Left ventricle myocardium inferior (tissue), 1 donor: ENCODE results near the gene PLCD3. TPM values are rescaled to one million over a fixed set of nuclear protein-coding genes. Genes with fewer than 3 reads are reported as not detected.

Experiments used
- DNase-seq: peaks from one replicate; pipeline ENCODE4 v3.0.0-alpha.2; 2020
- H3K27ac ChIP-seq: fragments of 200-600 bp; replicated peaks from 2 replicates; pipeline ENCODE4 v1.8.0; 2021
- H3K27me3 ChIP-seq: fragments of 200-600 bp; 2 replicates; pipeline ENCODE4 v1.8.0; 2021; ENCODE audit warnings: low read depth
- H3K36me3 ChIP-seq: fragments of 200-600 bp; 2 replicates; pipeline ENCODE4 v1.8.0; 2021
- H3K4me1 ChIP-seq: fragments of 200-600 bp; 2 replicates; pipeline ENCODE4 v1.8.0; 2021
- H3K4me3 ChIP-seq: fragments of 200-600 bp; 2 replicates; pipeline ENCODE4 v1.8.0; 2021; ENCODE audit warnings: mild to moderate bottlenecking, moderate library complexity
- H3K9me3 ChIP-seq: fragments of 200-600 bp; replicated peaks from 2 replicates; pipeline ENCODE4 v1.8.0; 2021
- intact Hi-C: fragments of 100-400 bp; cut with micrococcal nuclease; formaldehyde crosslinking; loops from one replicate; pipeline ENCODE4 v1.11.0; 2022
- total RNA-seq: library from RNA; stranded (reverse); fragmentation: NEBNext Ultra II Directional; extraction: Animal tissue kit (Norgen Biotek cat#: 25700); gene quantifications from one replicate; pipeline ENCODE4 v1.2.1, GENCODE V29; 2021
- TF ChIP-seq, protein P1 (sequence below): fragments of 200-600 bp; IDR thresholded peaks from 2 replicates; pipeline ENCODE4 v1.8.0; 2021; ENCODE audit warnings: antibody characterized with exemption, mild to moderate bottlenecking, borderline replicate concordance
- donor health status: DM: no; HTN: yes; CAD: no; lungs with severe emphysema.

Gene PLCD3
- total RNA-seq, 1 donor from 2014 or later = 146 TPM

DNA sequence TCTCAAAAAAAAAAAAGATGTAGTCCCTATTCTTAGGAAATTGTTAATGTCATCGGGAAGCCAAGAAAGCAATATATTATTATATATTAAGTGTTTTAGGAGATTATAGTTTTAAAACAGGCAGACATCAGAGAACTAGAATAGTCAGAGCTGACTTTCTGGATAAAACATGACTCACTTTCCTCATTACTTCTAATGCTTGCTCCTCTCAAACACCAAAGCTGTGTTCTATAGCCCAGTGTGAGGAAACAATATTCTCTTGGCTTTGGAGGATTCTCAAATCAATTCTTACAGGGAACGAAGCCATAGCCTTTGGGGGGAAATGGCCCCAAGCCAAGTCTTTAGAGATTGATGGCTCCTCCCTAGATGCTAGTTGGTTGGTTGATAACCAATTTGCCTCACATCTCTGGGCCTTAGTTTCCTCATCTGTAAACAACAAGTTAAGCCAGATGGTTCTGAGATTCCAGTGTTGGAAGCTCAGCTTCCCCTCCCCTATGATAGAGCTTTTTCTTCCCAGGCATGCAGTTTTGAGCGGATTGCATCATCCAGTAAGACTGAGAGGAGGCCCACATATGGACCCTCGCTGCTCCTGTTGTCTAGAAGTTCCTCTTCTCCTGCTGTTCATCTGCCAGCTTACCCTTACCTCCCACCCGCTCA lies 58.8 kb downstream of the PLCD3 start:
- Histone ChIP-seq H3K9me3 (no peaks in the 10 kb centered on the region), H3K27me3 (no peaks in the 10 kb centered on the region), H3K4me3 (no peak overlapping the region), H3K27ac (peak overlapping the region; percentile 39), H3K36me3 (peaks cover 47% of the 10 kb centered on the region), H3K4me1 (peaks cover 69% of the 10 kb centered on the region)
- TF ChIP-seq, protein P1, sequence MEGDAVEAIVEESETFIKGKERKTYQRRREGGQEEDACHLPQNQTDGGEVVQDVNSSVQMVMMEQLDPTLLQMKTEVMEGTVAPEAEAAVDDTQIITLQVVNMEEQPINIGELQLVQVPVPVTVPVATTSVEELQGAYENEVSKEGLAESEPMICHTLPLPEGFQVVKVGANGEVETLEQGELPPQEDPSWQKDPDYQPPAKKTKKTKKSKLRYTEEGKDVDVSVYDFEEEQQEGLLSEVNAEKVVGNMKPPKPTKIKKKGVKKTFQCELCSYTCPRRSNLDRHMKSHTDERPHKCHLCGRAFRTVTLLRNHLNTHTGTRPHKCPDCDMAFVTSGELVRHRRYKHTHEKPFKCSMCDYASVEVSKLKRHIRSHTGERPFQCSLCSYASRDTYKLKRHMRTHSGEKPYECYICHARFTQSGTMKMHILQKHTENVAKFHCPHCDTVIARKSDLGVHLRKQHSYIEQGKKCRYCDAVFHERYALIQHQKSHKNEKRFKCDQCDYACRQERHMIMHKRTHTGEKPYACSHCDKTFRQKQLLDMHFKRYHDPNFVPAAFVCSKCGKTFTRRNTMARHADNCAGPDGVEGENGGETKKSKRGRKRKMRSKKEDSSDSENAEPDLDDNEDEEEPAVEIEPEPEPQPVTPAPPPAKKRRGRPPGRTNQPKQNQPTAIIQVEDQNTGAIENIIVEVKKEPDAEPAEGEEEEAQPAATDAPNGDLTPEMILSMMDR = no peak
- intact Hi-C loops = no loop called here
- no peak for DNase-seq

DNA sequence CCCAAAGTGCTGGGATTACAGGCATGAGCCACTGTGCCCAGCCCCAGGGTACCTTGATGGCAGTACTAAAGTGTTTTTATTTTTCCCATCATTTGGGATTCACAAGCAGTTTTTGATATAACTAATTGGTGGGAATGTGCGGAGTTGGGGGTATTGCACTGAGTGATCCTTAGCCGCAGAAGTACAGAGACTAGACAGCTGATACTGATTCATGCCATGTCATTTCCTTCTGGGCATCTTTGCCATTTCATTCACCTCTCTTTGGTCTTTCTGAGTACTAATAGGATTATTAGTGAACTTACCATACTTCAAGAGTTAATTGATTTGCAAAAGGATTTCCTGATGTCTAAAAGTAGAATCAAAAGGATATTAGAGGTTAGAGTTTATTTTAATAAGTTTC lies 61.5 kb downstream of the PLCD3 start:
- intact Hi-C loops = no loop called here
- no peaks in the 10 kb centered on the region for H3K9me3 ChIP-seq
- peaks cover 62% of the 10 kb centered on the region for H3K4me1 ChIP-seq
- H3K27ac ChIP-seq = peak overlapping the region; percentile 62
- TF ChIP-seq, protein P1 = no peak
- no peak for DNase-seq
- H3K27me3 ChIP-seq = no peaks in the 10 kb centered on the region
- H3K36me3 ChIP-seq = peaks cover 49% of the 10 kb centered on the region
- H3K4me3 ChIP-seq = no peak overlapping the region

DNA sequence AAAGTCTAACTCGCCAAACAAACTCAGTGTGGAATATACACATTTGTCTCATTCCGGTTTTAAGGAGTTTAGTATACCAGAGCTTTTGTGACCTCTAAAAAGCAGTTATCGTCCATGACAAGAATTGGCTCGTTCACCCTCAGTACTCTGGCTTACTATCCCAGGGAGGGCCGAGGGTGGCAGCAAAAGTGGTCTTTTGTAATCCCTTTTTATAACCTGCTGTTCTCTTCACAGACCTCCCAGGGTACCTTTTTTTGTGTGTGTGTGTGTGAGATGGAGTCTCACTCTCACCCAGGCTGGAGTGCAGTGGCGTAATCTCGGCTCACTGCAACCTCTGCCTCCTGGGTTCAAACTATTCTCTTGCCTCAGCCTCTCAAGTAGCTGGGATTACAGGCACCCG lies 62.3 kb downstream of the PLCD3 start:
- Histone ChIP-seq H3K27ac (peak overlapping the region; percentile 62), H3K27me3 (no peaks in the 10 kb centered on the region), H3K4me1 (peaks cover 67% of the 10 kb centered on the region), H3K36me3 (peaks cover 41% of the 10 kb centered on the region), H3K4me3 (no peak overlapping the region), H3K9me3 (no peaks in the 10 kb centered on the region)
- TF ChIP-seq, protein P1 = no peak
- intact Hi-C loops = no loop called here
- no peak for DNase-seq

DNA sequence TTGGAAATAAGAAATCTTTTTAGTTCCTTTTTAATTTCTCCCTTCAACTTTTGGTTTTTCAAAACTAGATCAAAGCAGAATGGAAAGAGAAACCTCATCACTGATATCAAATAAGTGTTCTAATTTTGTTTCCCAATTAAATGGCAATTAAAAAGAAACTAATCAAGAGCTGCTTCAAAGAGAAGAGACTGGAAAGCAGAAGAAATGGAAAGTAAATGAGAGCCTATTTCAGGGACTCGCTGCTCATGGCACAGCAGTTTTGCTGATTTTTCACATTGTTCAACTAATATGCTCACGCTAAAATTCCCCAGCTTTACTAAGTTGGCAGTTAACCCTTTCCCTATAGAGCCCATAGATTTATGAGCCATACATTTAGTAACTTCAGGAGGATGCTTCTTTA lies 64.7 kb downstream of the PLCD3 start:
- no peak for DNase-seq
- no peaks in the 10 kb centered on the region for H3K9me3 ChIP-seq
- H3K4me1 ChIP-seq = peaks cover 75% of the 10 kb centered on the region
- no peak overlapping the region for H3K27ac ChIP-seq
- no peaks in the 10 kb centered on the region for H3K27me3 ChIP-seq
- no peak overlapping the region for H3K4me3 ChIP-seq
- intact Hi-C loops = no loop called here
- TF ChIP-seq, protein P1 = no peak
- peaks cover 27% of the 10 kb centered on the region for H3K36me3 ChIP-seq

DNA sequence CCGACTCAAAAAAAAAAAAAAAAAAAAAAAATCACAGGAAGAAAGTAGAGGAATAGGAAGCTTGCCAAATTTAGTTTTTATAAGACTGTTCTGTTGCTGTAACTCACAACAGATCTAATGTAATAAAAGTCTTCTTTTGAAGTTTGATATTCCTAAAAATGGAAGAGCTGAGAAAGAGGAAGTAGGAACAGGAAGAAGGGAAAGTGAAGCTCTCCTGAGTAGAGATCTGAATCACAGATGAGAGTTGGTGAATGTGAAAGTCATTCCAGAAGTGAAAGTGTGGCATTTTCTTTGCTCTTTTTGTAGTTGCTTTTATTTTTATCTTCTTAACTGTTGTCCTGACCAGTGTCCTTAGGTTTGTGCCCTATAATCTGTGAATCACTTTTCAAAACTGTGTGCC lies 69.1 kb downstream of the PLCD3 start:
- Histone ChIP-seq H3K27ac (peak overlapping the region; percentile 4), H3K4me1 (peaks cover 85% of the 10 kb centered on the region), H3K4me3 (no peak overlapping the region), H3K9me3 (no peaks in the 10 kb centered on the region), H3K36me3 (peaks cover 10% of the 10 kb centered on the region), H3K27me3 (no peaks in the 10 kb centered on the region)
- DNase-seq = no peak
- intact Hi-C loops = no loop called here
- TF ChIP-seq, protein P1 = no peak
